Measurements from ENCODE around the gene MC3R. TPM values are rescaled to one million over a fixed set of nuclear protein-coding genes. Genes with fewer than 3 reads are reported as not detected.

The MC3R gene
- total RNA-seq, 1 experiment from 2014 or later, result not detected

DNA sequence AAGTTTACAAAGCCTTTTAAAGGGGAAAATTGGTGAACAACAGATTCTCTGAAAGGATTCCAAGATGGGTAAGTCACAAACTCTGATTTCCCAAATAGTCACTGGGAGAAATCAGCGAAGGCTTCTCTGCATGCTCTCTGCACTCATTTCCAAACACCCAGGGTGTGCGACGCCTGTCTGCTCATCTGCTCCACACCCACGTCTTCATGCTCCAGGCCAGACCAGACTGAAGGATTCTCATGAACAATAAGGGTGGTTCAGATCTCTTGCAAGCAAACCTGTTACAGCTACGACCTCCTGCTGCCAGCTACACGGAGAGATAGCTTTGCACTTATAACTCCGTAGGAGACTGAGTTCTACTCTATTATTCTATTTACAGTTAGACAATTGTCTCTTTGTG is 1.4 kb downstream of the MC3R start:
- Histone ChIP-seq H3K79me2 (ENCODE audit: insufficient read depth, low read length) (no peaks in the 10 kb centered on the region; the same call in 1 of the 2 replicates), H3K4me2 (ENCODE audit: insufficient read depth, insufficient read length, low read length) (no peak overlapping the region), H2BK20ac (ENCODE audit: low read depth, low read length, poor library complexity, severe bottlenecking) (no peak overlapping the region), H4K5ac (ENCODE audit: insufficient read length, low read depth, low read length) (no peak overlapping the region), H2BK120ac (ENCODE audit: low read depth, low read length, poor library complexity, severe bottlenecking) (no peak overlapping the region), H3K23me2 (ENCODE audit: insufficient read length, low read depth, low read length, poor library complexity, severe bottlenecking) (no peaks in the 10 kb centered on the region), H3K14ac (ENCODE audit: insufficient read depth, low read length) (no peak overlapping the region), H3T11ph (ENCODE audit: low read length) (no peak overlapping the region), H3K56ac (ENCODE audit: insufficient read length, low read depth, low read length) (no peak overlapping the region), H3K9ac (ENCODE audit: extremely low read depth, insufficient read length, low read length) (no peak overlapping the region), H3K27ac (ENCODE audit: insufficient read length, low read depth, low read length) (no peak overlapping the region), H3K4ac (ENCODE audit: low read depth, low read length) (no peak overlapping the region), H4K91ac (ENCODE audit: insufficient read length, low read depth, low read length) (no peak overlapping the region), H3K79me1 (ENCODE audit: insufficient read depth, low read depth, low read length, poor library complexity, severe bottlenecking) (no peaks in the 10 kb centered on the region), H3K27me3 (ENCODE audit: insufficient read depth, low read length) (no peaks in the 10 kb centered on the region; the same call in 1 of the 2 replicates), H2BK12ac (ENCODE audit: insufficient read length, low read depth, low read length) (no peak overlapping the region), H3K23ac (ENCODE audit: insufficient read length, low read depth, low read length) (no peak overlapping the region), H2BK15ac (ENCODE audit: low read depth, low read length) (no peak overlapping the region), H2AK5ac (ENCODE audit: insufficient read length, low read length) (no peak overlapping the region), H3K9me3 (ENCODE audit: control insufficient read depth, low read depth, low read length) (peaks cover 50% of the 10 kb centered on the region), H3K18ac (ENCODE audit: insufficient read length, low read depth, low read length) (no peak overlapping the region), H2AFZ (ENCODE audit: low read length) (no peak overlapping the region), H3K4me1 (ENCODE audit: insufficient read depth, low read length) (no peaks in the 10 kb centered on the region), H4K8ac (replicated peaks; ENCODE audit: insufficient read length, low read depth, low read length) (no peak overlapping the region), H2BK5ac (ENCODE audit: insufficient read length, low read length) (no peak overlapping the region), H4K20me1 (ENCODE audit: control insufficient read depth, insufficient read depth, insufficient read length) (no peaks in the 10 kb centered on the region)
- no peak overlapping the region for H3K4me3 Mint-ChIP-seq
- no peak for DNase-seq
- peaks cover 77 to 97% of the 10 kb centered on the region in 2 experiments for H3K9me3 Mint-ChIP-seq
- WGBS (ENCODE audit: extremely low coverage, insufficient read length, low lambda C conversion rate), result no CpG with 5 or more reads among the region's 7 CpGs
- H3K4me1 Mint-ChIP-seq, result no peaks in the 10 kb centered on the region
- TF ChIP-seq, protein P1, sequence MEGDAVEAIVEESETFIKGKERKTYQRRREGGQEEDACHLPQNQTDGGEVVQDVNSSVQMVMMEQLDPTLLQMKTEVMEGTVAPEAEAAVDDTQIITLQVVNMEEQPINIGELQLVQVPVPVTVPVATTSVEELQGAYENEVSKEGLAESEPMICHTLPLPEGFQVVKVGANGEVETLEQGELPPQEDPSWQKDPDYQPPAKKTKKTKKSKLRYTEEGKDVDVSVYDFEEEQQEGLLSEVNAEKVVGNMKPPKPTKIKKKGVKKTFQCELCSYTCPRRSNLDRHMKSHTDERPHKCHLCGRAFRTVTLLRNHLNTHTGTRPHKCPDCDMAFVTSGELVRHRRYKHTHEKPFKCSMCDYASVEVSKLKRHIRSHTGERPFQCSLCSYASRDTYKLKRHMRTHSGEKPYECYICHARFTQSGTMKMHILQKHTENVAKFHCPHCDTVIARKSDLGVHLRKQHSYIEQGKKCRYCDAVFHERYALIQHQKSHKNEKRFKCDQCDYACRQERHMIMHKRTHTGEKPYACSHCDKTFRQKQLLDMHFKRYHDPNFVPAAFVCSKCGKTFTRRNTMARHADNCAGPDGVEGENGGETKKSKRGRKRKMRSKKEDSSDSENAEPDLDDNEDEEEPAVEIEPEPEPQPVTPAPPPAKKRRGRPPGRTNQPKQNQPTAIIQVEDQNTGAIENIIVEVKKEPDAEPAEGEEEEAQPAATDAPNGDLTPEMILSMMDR (conservative IDR thresholded peaks at IDR 0.05), result no peak
- H3K27ac Mint-ChIP-seq, result no peak overlapping the region
- H3K27me3 Mint-ChIP-seq (ENCODE audit: low read depth), result peaks cover 27% of the 10 kb centered on the region
- H3K36me3 Mint-ChIP-seq (ENCODE audit: insufficient read depth in 1 of 3, low read depth in 3 of 3), result peaks cover 8 to 23% (median 13%) of the 10 kb centered on the region in 3 experiments; a peak in 6 of 7 replicates

Measured in H9 (cell line).